Esophagus squamous epithelium (tissue), 5 donors: ENCODE results near the gene PLEKHG4. TPM values are rescaled to one million over a fixed set of nuclear protein-coding genes. Genes with fewer than 3 reads are reported as not detected.

Experiments
- DNase-seq: peaks from one replicate; lab custom pipeline; 2025; lab: John Stamatoyannopoulos, UW
- H3K27ac ChIP-seq, 4 donors: fragments of 200-600 bp; sonication (generic); one replicate each; pipeline ENCODE4 v1.5.1; 2016 to 2019; ENCODE audit warnings: mild to moderate bottlenecking in 1 of 4
- H3K27me3 ChIP-seq, 4 donors: fragments of 200-600 bp; sonication (generic); 1 replicate in 3 of 4; 2 replicates in 1 of 4; pipeline versions ENCODE4 v1.5.1 to v1.6.0; 2017 to 2021; ENCODE audit warnings: antibody characterized with exemption in 1 of 4
- H3K36me3 ChIP-seq, 3 donors: fragments of 200-600 bp; sonication (generic); one replicate each; pipeline ENCODE4 v1.5.1; 2016 to 2019
- H3K4me1 ChIP-seq, 3 donors: fragments of 200-600 bp; sonication (generic); one replicate each; pipeline ENCODE4 v1.5.1; 2017 to 2019
- H3K4me3 ChIP-seq, 4 donors: fragments of 200-600 bp; sonication (generic); 1 replicate in 3 of 4; 2 replicates in 1 of 4; pipeline ENCODE4 v1.5.1; 2016 to 2019; ENCODE audit warnings: mild to moderate bottlenecking in 2 of 4, moderate library complexity in 1 of 4
- H3K9me3 ChIP-seq, 3 donors: fragments of 200-600 bp; sonication (generic); one replicate each; pipeline ENCODE4 v1.5.1; 2016 to 2019
- CTCF ChIP-seq, 6 experiments: fragments of 450-650 bp in 4 of 6; fragments of 200-600 bp in 2 of 6; sonication (generic) in 2 of 6; IDR thresholded peaks; one replicate each; pipeline ENCODE4 v1.5.1; 2016 to 2019; ENCODE audit warnings: antibody characterized with exemption in 6 of 6, mild to moderate bottlenecking in 4 of 6, moderate library complexity in 4 of 6
- POLR2A ChIP-seq, 4 donors: fragments of 450-650 bp; IDR thresholded peaks; one replicate each; pipeline ENCODE4 v1.6.1; 2017; ENCODE audit warnings: antibody characterized with exemption in 4 of 4, mild to moderate bottlenecking in 4 of 4, moderate library complexity in 3 of 4
- WGBS, 2 donors: methylation state at CpG; one replicate each; pipeline ENCODE4 v1.1.5; 2018; 5-methylcytosine and 5-hydroxymethylcytosine counted together
- intact Hi-C: fragments of 100-400 bp; cut with DNase I; formaldehyde crosslinking; loops from one replicate; pipeline ENCODE4 v1.15.0; 2022
- total RNA-seq, 4 donors: library from RNA; depleted of rRNA; stranded (reverse); fragments of >200 nt; gene quantifications; one replicate each; pipeline ENCODE4 v1.1.0, GENCODE V29; 2016
- donor health status: DM: yes; HTN: yes; CAD: no.

Gene PLEKHG4
- total RNA-seq, 4 donors from 2014 or later = 5.0 to 11.4 (median 7.5) TPM

DNA sequence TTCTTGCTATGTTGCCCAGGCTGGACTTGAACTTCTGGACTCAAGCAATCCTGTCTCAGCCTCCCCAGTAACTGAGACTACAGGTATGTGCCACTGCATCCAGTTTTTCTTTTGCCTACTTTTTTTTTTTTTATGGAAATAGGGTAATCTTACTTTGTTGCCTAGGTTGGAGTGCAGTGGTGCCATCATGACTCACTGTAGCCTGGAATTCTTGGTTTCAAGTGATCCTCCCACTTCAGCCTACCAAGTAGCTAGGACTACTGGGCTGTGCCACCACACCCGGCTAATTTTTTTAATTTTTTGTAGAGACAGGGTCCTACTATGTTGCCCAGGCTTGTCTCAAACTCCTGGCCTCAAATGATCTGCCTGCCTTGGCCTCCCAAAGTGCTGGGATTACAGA lies 57.3 kb downstream of the PLEKHG4 start:
- intact Hi-C loops = no loop called here
- TF ChIP-seq CTCF (IDR thresholded peaks at IDR 0.05) = no peak
- no peak for TF ChIP-seq POLR2A (IDR thresholded peaks at IDR 0.05)
- Histone ChIP-seq H3K36me3 (no peaks in the 10 kb centered on the region), H3K4me3 (no peak overlapping the region), H3K9me3 (no peaks in the 10 kb centered on the region), H3K27ac (no peak overlapping the region), H3K27me3 (no peaks in the 10 kb centered on the region), H3K4me1 (peaks cover 0 to 5% (median 0%) of the 10 kb centered on the region in 3 donors)
- WGBS, 2 donors = 42 to 48% methylated on average over 1 of the region's 1 CpG
- DNase-seq = no peak

Other genes with a start within 250 kb of the PLEKHG4 start
- gene PHAF1, start 169.6 kb upstream of the PLEKHG4 start, total RNA-seq = 10 to 100 TPM; 14.2 to 22.5 (median 19.3) TPM
- gene B3GNT9, start 128.5 kb upstream of the PLEKHG4 start, total RNA-seq = 10 to 100 TPM in 2 of 4 donors, 1 to 10 TPM in 2; 4.1 to 13.1 (median 8.4) TPM
- 10 to 100 TPM; 27.7 to 39.8 (median 35.5) TPM for gene TRADD, start 119.6 kb upstream of the PLEKHG4 start, total RNA-seq
- 10 to 100 TPM in 3 of 4 donors, 1 to 10 TPM in 1; 10.0 to 34.5 (median 19.9) TPM for gene FBXL8, start 119.6 kb upstream of the PLEKHG4 start, total RNA-seq
- 10 to 100 TPM in 3 of 4 donors, 1 to 10 TPM in 1; 3.7 to 59.5 (median 19.6) TPM for gene HSF4, start 114.8 kb upstream of the PLEKHG4 start, total RNA-seq
- 10 to 100 TPM; 25.1 to 56.1 (median 36.7) TPM for gene NOL3, start 109.0 kb upstream of the PLEKHG4 start, total RNA-seq
- gene MATCAP1, start 95.6 kb upstream of the PLEKHG4 start, total RNA-seq = 10 to 100 TPM in 3 of 4 donors, 1 to 10 TPM in 1; 8.8 to 18.8 (median 13.4) TPM
- gene EXOC3L1, start 89.4 kb upstream of the PLEKHG4 start, total RNA-seq = 1 to 10 TPM; 1.1 to 2.3 (median 1.4) TPM
- gene E2F4, start 87.4 kb upstream of the PLEKHG4 start, total RNA-seq = 10 to 100 TPM; 66.1 to 96.9 (median 81.9) TPM
- 10 to 100 TPM; 30.1 to 35.9 (median 32.9) TPM for gene ELMO3, start 80.4 kb upstream of the PLEKHG4 start, total RNA-seq
- gene TMEM208, start 52.4 kb upstream of the PLEKHG4 start, total RNA-seq = 10 to 100 TPM; 24.4 to 36.0 (median 31.7) TPM
- 1 to 10 TPM; 1.9 to 7.4 (median 5.3) TPM for gene FHOD1, start 32.1 kb upstream of the PLEKHG4 start, total RNA-seq
- gene SLC9A5, start 30.6 kb upstream of the PLEKHG4 start, total RNA-seq = under 1 TPM in 1 of 4 donors, not detected in 3; 0.19 TPM
- under 1 TPM in 1 of 4 donors, not detected in 3; 0.09 TPM for gene KCTD19, start 47.2 kb downstream of the PLEKHG4 start, total RNA-seq
- gene LRRC36, start 47.3 kb downstream of the PLEKHG4 start, total RNA-seq = not detected
- 10 to 100 TPM in 2 of 4 donors, 1 to 10 TPM in 2; 3.0 to 26.2 (median 8.2) TPM for gene TPPP3, start 114.0 kb downstream of the PLEKHG4 start, total RNA-seq
- 10 to 100 TPM in 1 of 4 donors, 1 to 10 TPM in 3; 2.5 to 11.1 (median 3.8) TPM for gene ZDHHC1, start 136.9 kb downstream of the PLEKHG4 start, total RNA-seq
- gene HSD11B2, start 151.6 kb downstream of the PLEKHG4 start, total RNA-seq = 10 to 100 TPM in 1 of 4 donors, 1 to 10 TPM in 3; 2.1 to 13.0 (median 6.7) TPM
- gene ATP6V0D1, start 201.6 kb downstream of the PLEKHG4 start, total RNA-seq = 100 to 1,000 TPM in 3 of 4 donors, 10 to 100 TPM in 1; 99.4 to 158 (median 131) TPM
- gene AGRP, start 204.0 kb downstream of the PLEKHG4 start, total RNA-seq = not detected
- 10 to 100 TPM in 3 of 4 donors, 1 to 10 TPM in 1; 6.6 to 24.0 (median 15.6) TPM for gene RIPOR1, start 249.3 kb downstream of the PLEKHG4 start, total RNA-seq